H1 (cell line): ENCODE results near the gene CYB561. TPM values are rescaled to one million over a fixed set of nuclear protein-coding genes. Genes with fewer than 3 reads are reported as not detected.

Experiments
- CTCF ChIA-PET: fragments of 300-600 bp; sonication (Branson Sonifier 250); formaldehyde crosslinking; loops from one replicate; lab custom pipeline; 2021; ENCODE audit not compliant: partially characterized antibody; lab: Charles Lee
- POLR2A ChIA-PET: fragments of 300-600 bp; sonication (Branson Sonifier 250); formaldehyde crosslinking; loops from one replicate; lab custom pipeline; 2021; ENCODE audit warnings: inconsistent platforms; ENCODE audit not compliant: partially characterized antibody; lab: Charles Lee
- DNase-seq, 2 experiments: peaks; one replicate each; pipeline versions ENCODE4 v3.0.0 to v3.0.0-alpha.2; 2010 to 2022; ENCODE audit warnings: low spot score in 2 of 2, low read depth in 1 of 2, mixed read lengths in 1 of 2
- FAIRE-seq: peaks from 2 replicates; lab custom pipeline; 2011; peaks lifted over from hg19 to GRCh38; lab: Jason Lieb, UNC
- H2AFZ ChIP-seq: 2 replicates; pipeline ENCODE4 v1.8.1; 2012; ENCODE audit warnings: low read length, inconsistent platforms
- H2AK5ac ChIP-seq: 2 replicates; pipeline ENCODE4 v1.6.1; 2013; ENCODE audit warnings: low read depth, low read length
- H2BK120ac ChIP-seq: replicated peaks from 2 replicates; pipeline ENCODE3; 2013; ENCODE audit warnings: low read depth, low read length, inconsistent platforms
- H2BK12ac ChIP-seq: 2 replicates; pipeline ENCODE4 v1.6.1; 2013; ENCODE audit warnings: low read depth, low read length
- H2BK15ac ChIP-seq: 2 replicates; pipeline ENCODE4 v1.6.1; 2013; ENCODE audit warnings: low read length
- H2BK20ac ChIP-seq: 2 replicates; pipeline ENCODE4 v1.6.1; 2013; ENCODE audit warnings: low read length
- H2BK5ac ChIP-seq: 2 replicates; pipeline ENCODE4 v1.6.1; 2013; ENCODE audit warnings: low read depth, low read length
- H3K14ac ChIP-seq: 2 replicates; pipeline ENCODE4 v1.6.1; 2013; ENCODE audit warnings: inconsistent platforms; ENCODE audit not compliant: insufficient read length
- H3K18ac ChIP-seq: 2 replicates; pipeline ENCODE4 v1.6.1; 2013; ENCODE audit warnings: low read length; ENCODE audit errors: extremely low read depth
- H3K23ac ChIP-seq: 2 replicates; pipeline ENCODE4 v1.6.1; 2013; ENCODE audit warnings: inconsistent platforms; ENCODE audit not compliant: insufficient read length
- H3K23me2 ChIP-seq: 2 replicates; pipeline ENCODE4 v1.6.1; 2013; ENCODE audit warnings: low read depth, low read length
- H3K27ac ChIP-seq: 2 replicates; pipeline ENCODE4 v1.6.1; 2011; ENCODE audit warnings: low read depth, low read length, inconsistent platforms
- H3K27me3 ChIP-seq, 4 experiments: replicated peaks in 1 of 4; 1 replicate in 1 of 4; 2 replicates in 3 of 4; pipeline versions ENCODE4 v1.6.1 to v1.8.1; 2011 to 2013; ENCODE audit warnings: low read length in 3 of 4, mild to moderate bottlenecking in 3 of 4, inconsistent platforms in 2 of 4, mixed read lengths in 2 of 4, moderate library complexity in 1 of 4; ENCODE audit not compliant: control insufficient read depth in 3 of 4, insufficient read depth in 3 of 4; ENCODE audit errors: extremely low read depth in 1 of 4
- H3K36me3 ChIP-seq, 4 experiments: 2 replicates each; pipeline versions ENCODE4 v1.6.1 to v1.8.1; 2011 to 2013; ENCODE audit warnings: mild to moderate bottlenecking in 4 of 4, low read length in 3 of 4, moderate library complexity in 2 of 4, control low read depth in 1 of 4, inconsistent platforms in 1 of 4; ENCODE audit not compliant: insufficient read depth in 4 of 4, control insufficient read depth in 2 of 4
- H3K4ac ChIP-seq: replicated peaks from 2 replicates; pipeline ENCODE3; 2013; ENCODE audit warnings: low read length, low read depth, mixed read lengths, inconsistent platforms; ENCODE audit not compliant: insufficient read length
- H3K4me1 ChIP-seq, 4 experiments: replicated peaks in 1 of 4; 1 replicate in 1 of 4; 2 replicates in 3 of 4; pipeline versions ENCODE4 v1.6.1 to v1.8.1; 2011 to 2013; ENCODE audit warnings: low read length in 3 of 4, inconsistent platforms in 2 of 4, mixed read lengths in 1 of 4; ENCODE audit not compliant: insufficient read depth in 4 of 4, control insufficient read depth in 3 of 4
- H3K4me2 ChIP-seq, 2 experiments: 2 replicates each; pipeline versions ENCODE4 v1.6.1 to v1.8.1; 2011 to 2013; ENCODE audit warnings: low read depth in 2 of 2, low read length in 2 of 2, control low read depth in 1 of 2, inconsistent platforms in 1 of 2, mild to moderate bottlenecking in 1 of 2; ENCODE audit not compliant: insufficient read depth in 1 of 2
- H3K4me3 ChIP-seq, 4 experiments: fragments of 200-600, 300-600 bp in 1 of 4; sonication (generic), shearing (Covaris generic), sonication (Bioruptor Twin) in 1 of 4; 2 replicates each; pipeline versions ENCODE4 v1.5.1 to v1.8.1; 2011 to 2016; ENCODE audit warnings: low read length in 4 of 4, low read depth in 3 of 4, control low read depth in 2 of 4, inconsistent platforms in 2 of 4, mild to moderate bottlenecking in 2 of 4, mixed read lengths in 1 of 4, moderate library complexity in 1 of 4; ENCODE audit not compliant: insufficient read depth in 2 of 4; ENCODE audit errors: extremely low read depth in 1 of 4
- H3K56ac ChIP-seq: replicated peaks from 2 replicates; pipeline ENCODE3; 2013; ENCODE audit warnings: low read depth, mild to moderate bottlenecking, mixed read lengths, low read length, inconsistent platforms; ENCODE audit not compliant: insufficient read length
- H3K79me1 ChIP-seq: 2 replicates; pipeline ENCODE4 v1.6.1; 2013; ENCODE audit warnings: low read depth, low read length, control low read depth
- H3K79me2 ChIP-seq, 2 experiments: 2 replicates each; pipeline versions ENCODE4 v1.6.1 to v1.8.1; 2012 to 2013; ENCODE audit warnings: low read length in 2 of 2, mild to moderate bottlenecking in 2 of 2, inconsistent platforms in 1 of 2; ENCODE audit not compliant: insufficient read depth in 2 of 2, control insufficient read depth in 1 of 2
- H3K9ac ChIP-seq, 4 experiments: replicated peaks in 1 of 4; 1 replicate in 1 of 4; 2 replicates in 3 of 4; pipeline versions ENCODE4 v1.6.1 to v1.8.1; 2011 to 2013; ENCODE audit warnings: low read depth in 3 of 4, low read length in 3 of 4, control low read depth in 2 of 4, mild to moderate bottlenecking in 2 of 4, moderate library complexity in 2 of 4, inconsistent platforms in 1 of 4; ENCODE audit errors: extremely low read depth in 1 of 4
- H3K9me3 ChIP-seq, 2 experiments: 2 replicates each; pipeline versions ENCODE4 v1.6.1 to v1.8.1; 2012 to 2013; ENCODE audit warnings: mild to moderate bottlenecking in 2 of 2, moderate library complexity in 2 of 2, control low read depth in 1 of 2, inconsistent platforms in 1 of 2, low read depth in 1 of 2, low read length in 1 of 2, mixed read lengths in 1 of 2; ENCODE audit not compliant: insufficient read depth in 2 of 2
- H4K20me1 ChIP-seq, 2 experiments: replicated peaks in 1 of 2; 2 replicates each; pipeline versions ENCODE3 to v1.8.1; 2011 to 2013; ENCODE audit warnings: inconsistent platforms in 2 of 2, low read length in 2 of 2, mild to moderate bottlenecking in 1 of 2; ENCODE audit not compliant: insufficient read depth in 2 of 2, control insufficient read depth in 1 of 2
- H4K5ac ChIP-seq: 2 replicates; pipeline ENCODE4 v1.6.1; 2013; ENCODE audit warnings: low read length, low read depth, mixed read lengths, inconsistent platforms; ENCODE audit not compliant: insufficient read length
- H4K8ac ChIP-seq: 2 replicates; pipeline ENCODE4 v1.8.0; 2013; ENCODE audit warnings: mild to moderate bottlenecking, moderate library complexity, low read length, inconsistent platforms; ENCODE audit not compliant: insufficient read depth; ENCODE audit errors: extremely low read depth
- H4K91ac ChIP-seq: replicated peaks from 2 replicates; pipeline ENCODE3; 2013; ENCODE audit warnings: low read length, mixed read lengths, inconsistent platforms; ENCODE audit not compliant: insufficient read length
- BCL11A ChIP-seq, 2 experiments: IDR thresholded peaks; one replicate each; pipeline ENCODE4 v1.6.1; 2011; ENCODE audit warnings: low read depth in 2 of 2, low read length in 2 of 2, mild to moderate bottlenecking in 2 of 2
- CEBPB ChIP-seq: IDR thresholded peaks from 2 replicates; pipeline ENCODE4 v1.6.1; 2012; ENCODE audit warnings: low read depth, low read length
- CHD2 ChIP-seq: IDR thresholded peaks from 2 replicates; pipeline ENCODE4 v1.6.1; 2012; ENCODE audit warnings: low read length, improper control_type of control experiment
- EZH2 ChIP-seq: fragments of 200-600 bp; sonication (generic); IDR thresholded peaks from 2 replicates; pipeline ENCODE4 v1.7.1; 2012; ENCODE audit warnings: low read depth, mild to moderate bottlenecking, moderate library complexity, low read length, inconsistent platforms; ENCODE audit not compliant: severe bottlenecking
- GABPA ChIP-seq: IDR thresholded peaks from 2 replicates; pipeline ENCODE4 v1.6.1; 2011; ENCODE audit warnings: mild to moderate bottlenecking, low read length, moderate library complexity, borderline replicate concordance; ENCODE audit not compliant: insufficient read depth
- SUZ12 ChIP-seq: fragments of 200-600 bp; sonication (generic); IDR thresholded peaks from 2 replicates; pipeline ENCODE4 v1.6.1; 2012; ENCODE audit warnings: mild to moderate bottlenecking, inconsistent platforms, low read length, moderate library complexity, mixed read lengths
- WGBS, 2 experiments: shearing (Covaris generic) in 1 of 2; methylation state at CpG; one replicate each; pipeline versions ENCODE4 v1.1.6 to v1.1.7; 2013 to 2015; ENCODE audit warnings: low lambda C conversion rate in 2 of 2, mixed read lengths in 2 of 2, inconsistent platforms in 1 of 2, low coverage in 1 of 2, missing lambda C conversion rate in 1 of 2; ENCODE audit not compliant: insufficient replicate concordance in 2 of 2, insufficient coverage in 1 of 2, insufficient read length in 1 of 2; ENCODE audit errors: extremely low coverage in 1 of 2, missing lambda C conversion rate in 1 of 2; 5-methylcytosine and 5-hydroxymethylcytosine counted together
- polyA plus RNA-seq, 7 experiments: library from polyadenylated mRNA; depleted of rRNA in 3 of 7; stranded (reverse) in 5 of 7; unstranded in 2 of 7; fragments of >200 nt in 5 of 7; fragments of 200-250 nt in 2 of 7; gene quantifications; 1 replicate in 5 of 7; 2 replicates in 1 of 7; 4 replicates in 1 of 7; pipeline versions ENCODE4 v1.2.1 to v1.2.3, GENCODE V29; 2011 to 2013; ENCODE audit warnings: missing spikeins in 2 of 7, mixed read lengths in 2 of 7
- total RNA-seq: library from RNA; stranded (reverse); fragmentation: NEBNext Ultra II Directional; extraction: Animal tissue kit (Norgen Biotek cat#: 25700); gene quantifications from 2 replicates; pipeline ENCODE4 v1.2.1, GENCODE V29; 2021
- TF ChIP-seq, protein P1 (sequence below): IDR thresholded peaks from 2 replicates; pipeline ENCODE4 v1.6.1; 2012; ENCODE audit warnings: inconsistent platforms

CYB561 gene
- total and polyA plus RNA-seq, 2 of the 8 experiments (the other 6 are each of a cell fraction or from before 2014, with no cell fraction given), result 19.7 to 23.4 TPM

DNA sequence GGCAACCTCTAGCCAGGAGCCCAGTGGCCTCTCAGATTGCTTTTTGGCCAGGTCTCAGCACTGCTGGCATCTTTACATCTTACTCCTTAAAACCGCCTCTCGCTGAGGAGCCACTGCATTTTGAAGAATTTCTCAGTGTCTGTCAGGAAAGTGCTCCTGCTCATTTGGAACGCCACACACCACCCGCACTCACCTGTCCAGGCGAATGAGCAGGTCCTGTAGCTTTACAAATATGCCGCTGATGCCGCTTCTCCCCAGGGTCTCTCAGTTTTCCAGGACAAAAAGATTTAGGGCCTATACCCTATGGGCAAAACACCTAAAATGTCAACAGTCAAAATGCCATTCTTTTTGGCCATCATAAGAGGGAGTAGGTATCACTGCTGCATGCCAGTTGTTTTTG is 22.1 kb downstream of the CYB561 start:
- Histone ChIP-seq H2BK12ac (no peak overlapping the region), H4K20me1 (no peaks in the 10 kb centered on the region), H3K4me2 (no peak overlapping the region), H3K14ac (no peak overlapping the region), H3K79me1 (no peaks in the 10 kb centered on the region), H4K91ac (no peak overlapping the region), H3K27ac (no peak overlapping the region), H2AK5ac (no peak overlapping the region), H3K4ac (no peak overlapping the region), H3K9ac (no peak overlapping the region), H2BK5ac (no peak overlapping the region), H3K23ac (no peak overlapping the region), H3K18ac (no peak overlapping the region), H3K9me3 (no peaks in the 10 kb centered on the region), H2AFZ (no peak overlapping the region), H3K36me3 (no peaks in the 10 kb centered on the region), H3K4me1 (peaks cover 2 to 8% (median 4%) of the 10 kb centered on the region in 4 experiments; a peak in 6 of 7 replicates), H2BK120ac (no peak overlapping the region), H3K4me3 (no peak overlapping the region), H2BK20ac (no peak overlapping the region), H4K8ac (no peak overlapping the region), H2BK15ac (no peak overlapping the region), H3K56ac (no peak overlapping the region), H4K5ac (no peak overlapping the region), H3K27me3 (no peaks in the 10 kb centered on the region), H3K79me2 (no peaks in the 10 kb centered on the region), H3K23me2 (no peaks in the 10 kb centered on the region)
- TF ChIP-seq CHD2, result no peak
- no peak for TF ChIP-seq EZH2
- TF ChIP-seq CEBPB, result no peak
- no peak for TF ChIP-seq SUZ12
- TF ChIP-seq, protein P1, sequence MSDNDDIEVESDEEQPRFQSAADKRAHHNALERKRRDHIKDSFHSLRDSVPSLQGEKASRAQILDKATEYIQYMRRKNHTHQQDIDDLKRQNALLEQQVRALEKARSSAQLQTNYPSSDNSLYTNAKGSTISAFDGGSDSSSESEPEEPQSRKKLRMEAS, result no peak
- no peak for TF ChIP-seq GABPA
- TF ChIP-seq BCL11A (IDR thresholded peaks at IDR 0.05; ENCODE audit: low read depth in 2 of 2, low read length in 2 of 2), result no peak
- WGBS, 2 experiments, result 92% methylated on average over 7 of the region's 7 CpGs; no CpG with 5 or more reads in 1 of the 2 experiments
- ChIA-PET CTCF (interaction anchor here (0.6 to 29.0 kb wide), 16 partner anchors 10 to 255 kb away, joined by 3 to 758 read pairs (median 6); partner anchors contain the start of genes ACE and CYB561), POLR2A (no interaction called here)
- FAIRE-seq, result no peak
- no peak for DNase-seq
